Smooth muscle cell (in vitro differentiated cells): ENCODE results near the gene SPI1. TPM values are rescaled to one million over a fixed set of nuclear protein-coding genes. Genes with fewer than 3 reads are reported as not detected.

ENCODE experiments used
- DNase-seq: peaks from one replicate; lab custom pipeline; 2025; ENCODE audit not compliant: unreplicated experiment; lab: John Stamatoyannopoulos, UW
- H2AFZ ChIP-seq: fragments of 200-600 bp; sonication (generic); 2 replicates; pipeline ENCODE4 v1.6.0; 2016; ENCODE audit warnings: antibody characterized with exemption, low read depth, mild to moderate bottlenecking
- H3F3A ChIP-seq: fragments of 200-600 bp; sonication (generic); 2 replicates; pipeline ENCODE4 v1.6.0; 2017; ENCODE audit warnings: antibody characterized with exemption, low read depth
- H3K27ac ChIP-seq: fragments of 200-600 bp; sonication (generic); 2 replicates; pipeline ENCODE4 v1.5.1; 2016; ENCODE audit warnings: low read depth, mild to moderate bottlenecking
- H3K27me3 ChIP-seq: fragments of 200-600 bp; sonication (generic); 2 replicates; pipeline ENCODE4 v1.6.1; 2016; ENCODE audit warnings: low read depth, mild to moderate bottlenecking
- H3K36me3 ChIP-seq: fragments of 200-600 bp; sonication (generic); 2 replicates; pipeline ENCODE4 v1.5.1; 2016; ENCODE audit warnings: low read depth
- H3K4me1 ChIP-seq: fragments of 200-600 bp; sonication (generic); 2 replicates; pipeline ENCODE4 v1.5.1; 2016; ENCODE audit warnings: low read depth
- H3K4me2 ChIP-seq: fragments of 200-600 bp; sonication (generic); 2 replicates; pipeline ENCODE4 v1.6.0; 2016; ENCODE audit warnings: mild to moderate bottlenecking
- H3K4me3 ChIP-seq: fragments of 200-600 bp; sonication (generic); 2 replicates; pipeline ENCODE4 v1.5.1; 2016; ENCODE audit warnings: mild to moderate bottlenecking
- H3K79me2 ChIP-seq: fragments of 200-600 bp; sonication (generic); 2 replicates; pipeline ENCODE4 v1.6.0; 2016; ENCODE audit warnings: low read depth, mild to moderate bottlenecking
- H3K9ac ChIP-seq: fragments of 200-600 bp; sonication (generic); 2 replicates; pipeline ENCODE4 v1.6.0; 2016; ENCODE audit warnings: low read depth
- H3K9me3 ChIP-seq: fragments of 200-600 bp; sonication (generic); replicated peaks from 2 replicates; pipeline ENCODE4 v1.5.1; 2016; ENCODE audit warnings: low read depth
- H4K20me1 ChIP-seq: fragments of 200-600 bp; sonication (generic); 2 replicates; pipeline ENCODE4 v1.6.0; 2016; ENCODE audit warnings: low read depth
- WGBS: methylation state at CpG from one replicate; pipeline ENCODE4 v1.1.7; 2016; ENCODE audit warnings: low lambda C conversion rate; 5-methylcytosine and 5-hydroxymethylcytosine counted together
- polyA plus RNA-seq: library from polyadenylated mRNA; unstranded; fragments of >200 nt; fragmentation: Nextera tagmentation; extraction: Ambion mirVana; gene quantifications from 2 replicates; pipeline ENCODE4 v1.2.1, GENCODE V29; 2016
- total RNA-seq: library from RNA; depleted of rRNA; stranded (reverse); fragments of >200 nt; gene quantifications from 2 replicates; pipeline ENCODE4 v1.2.3, GENCODE V29; 2014
- TF ChIP-seq, protein P1 (sequence below): fragments of 200-600 bp; sonication (generic); IDR thresholded peaks from 2 replicates; pipeline ENCODE4 v1.5.1; 2017; ENCODE audit warnings: borderline replicate concordance, mild to moderate bottlenecking, antibody characterized with exemption; ENCODE audit not compliant: insufficient read depth, poor library complexity, severe bottlenecking

Gene SPI1
- total and polyA plus RNA-seq, 2 experiments from 2014 or later: not detected

DNA sequence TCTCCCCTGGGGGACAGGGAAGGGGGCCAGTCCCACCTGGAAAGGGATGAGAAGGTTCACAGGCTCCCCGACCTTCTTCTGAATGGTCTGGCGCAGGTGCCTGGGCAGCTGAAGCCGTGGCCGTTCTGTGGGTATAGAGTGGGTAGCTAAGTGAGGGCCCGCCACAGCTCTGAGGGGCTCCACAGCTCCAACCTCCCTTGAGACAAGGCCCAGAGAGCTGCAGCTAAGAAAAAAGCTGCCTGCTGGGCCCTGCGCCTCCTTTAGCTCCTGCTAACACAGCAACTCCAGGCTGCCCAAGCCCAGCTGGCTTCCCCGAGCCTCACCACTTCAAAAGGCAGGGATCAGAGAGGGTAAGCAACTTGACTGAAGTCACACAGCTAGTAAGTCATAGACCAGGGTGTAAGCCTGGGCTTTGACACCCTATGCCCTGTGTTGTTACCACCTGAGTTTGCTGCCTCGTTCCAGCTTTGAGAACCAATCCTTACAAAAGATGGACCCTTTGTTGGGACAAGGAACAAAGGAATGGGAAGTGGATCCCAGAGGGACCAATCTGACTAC is 44.4 kb downstream of the SPI1 start:
- Histone ChIP-seq H3K79me2 (no peaks in the 10 kb centered on the region), H3K36me3 (no peaks in the 10 kb centered on the region), H3K27me3 (no peaks in the 10 kb centered on the region), H3K27ac (no peak overlapping the region), H3K4me2 (no peak overlapping the region), H3K4me1 (no peaks in the 10 kb centered on the region), H3F3A (no peaks in the 10 kb centered on the region), H4K20me1 (no peaks in the 10 kb centered on the region), H3K9me3 (no peaks in the 10 kb centered on the region), H2AFZ (no peak overlapping the region), H3K9ac (no peak overlapping the region), H3K4me3 (no peak overlapping the region)
- TF ChIP-seq, protein P1, sequence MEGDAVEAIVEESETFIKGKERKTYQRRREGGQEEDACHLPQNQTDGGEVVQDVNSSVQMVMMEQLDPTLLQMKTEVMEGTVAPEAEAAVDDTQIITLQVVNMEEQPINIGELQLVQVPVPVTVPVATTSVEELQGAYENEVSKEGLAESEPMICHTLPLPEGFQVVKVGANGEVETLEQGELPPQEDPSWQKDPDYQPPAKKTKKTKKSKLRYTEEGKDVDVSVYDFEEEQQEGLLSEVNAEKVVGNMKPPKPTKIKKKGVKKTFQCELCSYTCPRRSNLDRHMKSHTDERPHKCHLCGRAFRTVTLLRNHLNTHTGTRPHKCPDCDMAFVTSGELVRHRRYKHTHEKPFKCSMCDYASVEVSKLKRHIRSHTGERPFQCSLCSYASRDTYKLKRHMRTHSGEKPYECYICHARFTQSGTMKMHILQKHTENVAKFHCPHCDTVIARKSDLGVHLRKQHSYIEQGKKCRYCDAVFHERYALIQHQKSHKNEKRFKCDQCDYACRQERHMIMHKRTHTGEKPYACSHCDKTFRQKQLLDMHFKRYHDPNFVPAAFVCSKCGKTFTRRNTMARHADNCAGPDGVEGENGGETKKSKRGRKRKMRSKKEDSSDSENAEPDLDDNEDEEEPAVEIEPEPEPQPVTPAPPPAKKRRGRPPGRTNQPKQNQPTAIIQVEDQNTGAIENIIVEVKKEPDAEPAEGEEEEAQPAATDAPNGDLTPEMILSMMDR: no peak
- no peak for DNase-seq
- 93% methylated on average over 8 of the region's 8 CpGs for WGBS

GRCh38 chr11:47333526-47333845 is 44.9 kb downstream of the SPI1 start:
- Histone ChIP-seq H3K27me3 (no peaks in the 10 kb centered on the region), H3K9me3 (no peaks in the 10 kb centered on the region), H3K4me1 (no peaks in the 10 kb centered on the region), H3K27ac (no peak overlapping the region), H3K4me3 (no peak overlapping the region), H3K79me2 (no peaks in the 10 kb centered on the region), H3K4me2 (no peak overlapping the region), H2AFZ (no peak overlapping the region), H4K20me1 (no peaks in the 10 kb centered on the region), H3F3A (no peaks in the 10 kb centered on the region), H3K9ac (no peak overlapping the region), H3K36me3 (no peaks in the 10 kb centered on the region)
- TF ChIP-seq, protein P1: no peak
- 92% methylated on average over 14 of the region's 14 CpGs for WGBS
- DNase-seq: no peak

DNA sequence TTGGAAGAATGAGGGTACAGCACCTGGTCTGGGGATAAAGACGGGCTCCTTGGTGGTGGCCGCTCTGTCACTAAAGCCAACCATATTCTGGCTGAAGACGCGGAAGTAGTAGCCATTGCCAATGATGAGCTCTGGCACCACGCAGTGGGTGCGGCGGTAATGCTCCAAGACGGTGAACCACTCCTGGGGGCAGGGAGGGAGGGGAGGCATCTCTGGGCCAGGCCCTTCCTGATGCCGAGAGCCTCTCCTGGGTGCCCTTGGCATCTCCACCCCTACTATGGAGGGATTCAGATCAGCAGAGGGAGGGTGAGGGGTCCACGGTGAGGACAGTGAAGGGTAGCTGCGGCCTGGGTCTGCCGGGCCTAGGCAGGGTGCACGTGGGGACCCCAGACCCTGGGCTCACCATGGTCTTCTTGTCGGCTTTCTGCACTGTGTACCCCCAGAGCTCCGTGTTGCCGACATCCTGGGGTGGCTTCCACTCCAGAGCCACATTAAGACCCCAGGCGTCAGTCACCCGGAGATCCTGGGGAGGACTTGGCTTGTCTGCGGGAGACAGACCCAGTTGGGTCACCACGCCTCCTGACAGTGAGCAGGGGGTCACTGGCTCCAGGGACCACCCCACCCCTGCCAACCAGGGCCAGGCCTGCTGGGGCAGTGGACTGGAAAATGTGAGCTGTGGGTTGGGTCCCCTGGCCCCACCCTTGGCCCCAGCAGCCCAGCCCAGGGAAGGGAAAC is 45.4 kb downstream of the SPI1 start:
- H3K4me3 ChIP-seq: no peak overlapping the region
- H3K36me3 ChIP-seq: no peaks in the 10 kb centered on the region
- no peaks in the 10 kb centered on the region for H3K9me3 ChIP-seq
- H3F3A ChIP-seq: no peaks in the 10 kb centered on the region
- no peaks in the 10 kb centered on the region for H3K4me1 ChIP-seq
- H2AFZ ChIP-seq: no peak overlapping the region
- no peaks in the 10 kb centered on the region for H3K79me2 ChIP-seq
- 95% methylated on average over 20 of the region's 20 CpGs for WGBS
- no peaks in the 10 kb centered on the region for H3K27me3 ChIP-seq
- H3K4me2 ChIP-seq: no peak overlapping the region
- no peak overlapping the region for H3K9ac ChIP-seq
- H4K20me1 ChIP-seq: no peaks in the 10 kb centered on the region
- H3K27ac ChIP-seq: no peak overlapping the region
- TF ChIP-seq, protein P1: no peak
- DNase-seq: no peak

GRCh38 chr11:47332303-47332711 is 46.0 kb downstream of the SPI1 start:
- H2AFZ ChIP-seq: no peak overlapping the region
- 96% methylated on average over 13 of the region's 13 CpGs for WGBS
- H3F3A ChIP-seq: no peaks in the 10 kb centered on the region
- H3K79me2 ChIP-seq: no peaks in the 10 kb centered on the region
- no peak for DNase-seq
- no peaks in the 10 kb centered on the region for H3K9me3 ChIP-seq
- no peak overlapping the region for H3K9ac ChIP-seq
- H3K36me3 ChIP-seq: no peaks in the 10 kb centered on the region
- H3K27ac ChIP-seq: no peak overlapping the region
- no peaks in the 10 kb centered on the region for H3K27me3 ChIP-seq
- H3K4me1 ChIP-seq: no peaks in the 10 kb centered on the region
- TF ChIP-seq, protein P1: no peak
- H4K20me1 ChIP-seq: no peaks in the 10 kb centered on the region
- no peak overlapping the region for H3K4me2 ChIP-seq
- no peak overlapping the region for H3K4me3 ChIP-seq
